ACHN (cell line): ENCODE data around the gene ZNF385D.
"Not testable (repeated sequence)": the region's sequence is repeated elsewhere in the genome, so short reads cannot be mapped to it uniquely, and the experiment has no call there.

ENCODE experiments used
- DNase-seq: peaks from one replicate; pipeline ENCODE4 v3.0.0-alpha.2; 2015
- in situ Hi-C: cut with HindIII; loops from 2 replicates; pipeline ENCODE4 v1.10.0; 2017; ENCODE audit warnings: low sequenced_read_pairs, low pct_ligation_motif_present, low pct_unique_long_range_greater_than_20kb

The ZNF385D gene

DNA sequence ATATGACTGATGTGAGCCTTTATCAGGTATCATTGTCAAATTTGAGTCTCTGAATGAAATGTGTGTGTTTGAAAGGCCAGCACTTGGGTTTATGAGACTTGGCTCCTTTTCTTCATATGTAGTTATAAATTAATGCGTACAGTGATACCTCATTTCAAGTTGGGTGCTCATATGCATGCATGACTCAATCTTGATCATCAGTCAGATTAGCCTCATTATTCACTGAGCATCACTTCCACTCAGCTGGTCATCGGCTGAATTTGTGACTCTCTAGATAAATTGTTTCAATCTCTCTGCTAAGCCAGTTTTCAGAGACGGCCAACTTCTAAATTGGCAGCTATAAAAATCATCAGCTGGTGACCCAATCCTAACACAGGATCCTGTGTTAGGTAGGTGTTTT lies 260.3 kb downstream of the ZNF385D start:
- in situ Hi-C loops, DNase-seq: not testable (repeated sequence)

DNA sequence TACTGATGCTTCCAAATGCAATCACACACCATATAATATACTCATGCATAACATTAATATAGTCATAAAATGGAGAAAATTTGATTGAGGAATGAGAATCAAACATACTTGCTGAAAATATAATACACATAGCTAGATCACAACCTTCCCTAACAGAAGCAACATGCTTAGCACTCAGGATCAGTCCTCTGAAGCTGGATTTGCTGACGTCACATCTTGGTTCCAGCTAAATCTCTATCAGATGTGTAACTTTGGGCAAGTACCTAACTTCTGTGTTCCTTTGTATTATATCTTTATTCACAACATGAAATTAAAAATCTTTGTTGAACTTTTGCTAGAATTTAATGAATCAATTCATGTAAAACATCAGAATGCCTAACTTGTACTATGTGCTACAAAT lies 263.5 kb downstream of the ZNF385D start:
- no peak for DNase-seq
- in situ Hi-C loops, result no loop called here

DNA sequence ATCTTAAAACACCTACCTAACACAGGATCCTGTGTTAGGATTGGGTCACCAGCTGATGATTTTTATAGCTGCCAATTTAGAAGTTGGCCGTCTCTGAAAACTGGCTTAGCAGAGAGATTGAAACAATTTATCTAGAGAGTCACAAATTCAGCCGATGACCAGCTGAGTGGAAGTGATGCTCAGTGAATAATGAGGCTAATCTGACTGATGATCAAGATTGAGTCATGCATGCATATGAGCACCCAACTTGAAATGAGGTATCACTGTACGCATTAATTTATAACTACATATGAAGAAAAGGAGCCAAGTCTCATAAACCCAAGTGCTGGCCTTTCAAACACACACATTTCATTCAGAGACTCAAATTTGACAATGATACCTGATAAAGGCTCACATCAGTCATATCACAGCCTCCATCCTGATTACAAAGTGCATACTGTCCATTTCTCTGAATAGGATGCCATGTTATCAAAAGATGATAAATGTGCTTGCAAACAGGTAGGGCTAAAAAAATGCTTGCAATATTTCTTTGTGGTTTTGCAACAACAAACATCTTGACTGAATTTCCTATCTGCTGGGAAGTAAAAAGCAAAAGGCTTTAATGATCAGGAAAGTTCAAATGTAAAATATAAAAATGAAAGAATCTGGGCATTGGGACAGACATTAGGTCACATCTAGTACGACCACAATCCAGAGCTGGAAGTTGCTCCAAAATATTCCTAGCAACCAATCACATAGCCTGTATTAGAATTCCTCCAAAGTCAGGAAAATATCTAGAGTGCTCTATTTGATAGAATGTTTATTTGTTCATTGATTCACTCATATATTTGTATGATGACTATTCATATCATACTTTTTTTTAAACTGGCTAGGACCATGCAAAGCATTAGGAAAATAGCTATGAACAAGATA lies 264.7 kb downstream of the ZNF385D start:
- DNase-seq, in situ Hi-C loops: not testable (repeated sequence)

DNA sequence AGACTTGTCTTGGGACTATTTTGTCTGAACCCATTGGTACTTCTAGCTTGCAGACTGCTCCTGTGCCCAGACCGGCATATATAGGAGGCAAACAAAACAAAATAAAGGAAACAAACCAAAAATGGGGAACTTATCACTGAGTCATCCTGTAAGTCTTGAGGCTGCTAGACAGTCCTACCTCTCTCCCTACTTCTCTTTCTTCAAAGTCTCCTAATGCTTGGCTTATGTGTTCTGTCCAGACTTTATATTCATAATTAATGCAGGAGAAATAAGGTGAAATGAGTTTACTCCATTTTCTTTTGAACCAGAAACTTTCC lies 266.2 kb downstream of the ZNF385D start:
- in situ Hi-C loops, result no loop called here
- no peak for DNase-seq

DNA sequence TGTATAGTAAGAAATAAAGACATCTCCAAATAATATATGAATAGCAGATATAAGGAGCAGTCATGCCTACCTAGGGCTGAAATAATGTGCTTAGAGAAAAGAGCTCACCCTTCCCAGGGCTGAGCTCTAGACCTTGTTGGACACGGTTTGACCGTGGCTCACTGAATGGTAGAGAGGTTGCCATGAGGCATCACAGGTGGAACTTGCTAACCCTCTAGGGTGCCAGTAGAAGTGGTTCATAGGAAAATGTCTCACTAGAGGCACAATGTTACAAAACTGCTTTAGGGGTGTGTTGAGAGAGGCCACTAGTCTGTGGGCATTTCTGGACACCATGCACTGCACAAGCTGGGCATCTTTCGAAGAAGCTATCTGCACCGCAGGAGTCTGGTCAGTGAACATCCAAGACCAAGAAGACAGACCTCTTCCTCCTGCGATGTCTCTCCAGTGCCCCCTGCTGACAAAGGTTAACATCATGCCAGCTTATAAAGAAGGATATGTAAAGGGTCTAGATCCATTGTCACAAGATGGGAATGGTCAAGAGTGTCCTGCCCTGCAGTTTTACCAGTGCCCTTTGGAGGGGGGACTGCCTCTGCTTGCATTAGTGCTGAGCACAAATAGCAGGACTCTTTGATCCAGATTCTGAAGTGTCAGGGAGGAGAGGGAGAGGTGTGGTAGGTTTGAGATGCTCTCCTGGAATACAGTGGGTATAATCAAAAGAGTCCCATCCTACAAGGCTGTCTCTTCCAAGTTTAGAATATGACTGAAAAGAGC lies 266.8 kb downstream of the ZNF385D start:
- DNase-seq, result peak; percentile 72
- in situ Hi-C loops, result no loop called here

DNA sequence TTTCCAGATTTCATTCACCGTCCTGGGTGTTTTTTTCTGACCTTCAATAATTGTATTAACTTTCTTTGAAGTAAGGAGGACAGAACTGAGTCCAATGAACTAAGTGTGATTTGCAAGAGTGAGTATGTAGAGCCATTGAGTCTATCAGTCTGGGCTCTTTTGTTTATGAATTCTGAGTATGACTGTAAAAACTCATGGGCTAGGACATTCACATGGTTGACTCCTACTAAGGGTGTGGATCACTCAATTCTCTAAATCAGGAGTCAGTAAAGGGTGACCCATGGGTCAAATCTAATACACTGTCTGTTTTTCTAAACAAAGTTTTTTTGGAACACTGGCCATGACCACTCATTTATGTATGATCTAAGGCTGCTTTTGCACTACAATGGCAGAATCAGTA lies 269.0 kb downstream of the ZNF385D start:
- no peak for DNase-seq
- in situ Hi-C loops, result no loop called here

DNA sequence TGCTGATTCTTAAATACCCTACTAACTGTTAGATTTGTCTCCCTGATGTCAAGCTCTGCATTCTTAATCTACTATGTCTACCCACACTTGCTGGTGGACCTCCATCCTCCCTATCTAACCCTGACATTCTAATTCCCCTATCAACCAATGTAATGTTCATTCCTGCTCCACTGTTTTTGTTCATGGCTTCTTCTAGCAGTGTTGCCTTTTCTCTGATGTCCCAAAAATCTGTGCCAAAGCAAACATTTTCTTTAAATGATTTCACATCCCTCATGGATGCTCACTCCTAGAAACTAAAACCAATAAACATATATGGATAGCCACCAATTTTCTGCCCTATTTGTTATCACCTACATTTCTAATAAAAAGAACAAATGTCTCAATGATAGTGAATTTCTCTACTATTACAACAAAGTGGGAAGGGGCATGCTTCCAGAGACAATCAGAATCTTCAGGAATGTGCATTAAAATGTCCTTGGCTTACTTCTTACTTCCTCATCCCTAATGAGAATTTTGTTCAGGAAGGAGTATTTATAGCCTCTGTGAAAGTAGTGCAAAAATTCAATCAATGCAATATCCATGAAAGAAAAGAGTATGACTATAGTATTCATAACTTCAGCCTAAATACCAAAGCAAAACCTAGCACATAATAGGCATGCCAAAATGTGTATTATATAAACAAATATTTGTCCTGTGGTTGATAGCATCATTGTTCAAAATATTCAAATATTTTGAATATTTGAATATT lies 273.3 kb downstream of the ZNF385D start:
- DNase-seq, result no peak
- in situ Hi-C loops, result no loop called here

DNA sequence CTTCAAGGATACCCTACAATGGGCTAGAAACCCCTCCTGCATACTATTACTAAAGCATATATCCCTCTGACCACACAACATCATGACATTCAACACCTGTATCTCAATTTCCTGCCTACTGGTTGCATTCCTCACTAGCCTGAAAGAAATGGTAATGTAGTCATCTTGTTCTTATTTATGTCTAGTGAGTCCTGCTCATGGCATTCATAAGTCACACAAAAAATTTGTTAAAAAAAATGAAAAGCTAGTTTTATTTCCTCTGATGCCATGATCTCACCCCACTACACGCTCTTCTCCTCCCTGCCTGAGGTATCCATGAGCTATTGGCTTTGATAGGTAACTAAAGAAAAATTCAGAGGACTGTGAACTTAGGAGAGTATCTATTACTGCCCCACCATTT lies 284.5 kb downstream of the ZNF385D start:
- in situ Hi-C loops, result no loop called here
- DNase-seq, result no peak

DNA sequence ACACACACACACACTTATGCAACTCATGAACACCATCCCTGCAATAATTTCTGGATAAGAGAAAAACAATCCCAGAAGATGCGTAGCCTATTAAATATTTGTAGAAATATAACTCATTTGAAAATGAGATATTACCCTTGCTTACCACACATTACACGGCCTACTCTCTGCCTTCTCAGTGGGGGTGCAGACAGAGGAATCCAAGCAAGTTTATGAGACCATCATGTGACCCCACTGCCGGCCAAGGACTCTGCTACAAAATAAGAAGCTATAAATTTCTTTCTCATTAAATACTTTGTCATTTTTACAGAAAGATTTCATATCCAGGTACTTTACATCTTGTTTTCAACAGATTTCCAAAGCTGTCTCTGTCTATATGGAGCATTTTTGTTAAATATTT lies 286.3 kb downstream of the ZNF385D start:
- in situ Hi-C loops, result no loop called here
- no peak for DNase-seq

DNA sequence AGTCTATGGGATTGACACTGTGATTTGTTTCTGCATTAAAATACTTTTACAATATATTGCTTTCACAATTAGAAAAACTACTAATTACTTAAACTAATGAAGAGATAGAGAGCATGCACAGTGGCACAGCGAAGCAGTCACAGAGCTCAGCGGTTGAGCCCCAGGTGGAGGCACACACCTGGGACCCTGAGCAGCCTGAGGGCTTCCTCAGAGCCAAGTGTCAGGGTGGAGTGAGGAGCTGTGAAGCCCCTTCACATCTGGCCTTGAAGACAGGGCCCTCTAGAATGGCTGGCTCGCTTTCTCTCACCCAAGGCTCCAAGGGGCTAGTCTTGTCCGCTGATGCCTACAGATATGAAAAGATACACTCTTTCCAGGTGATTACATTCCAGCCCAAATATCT lies 287.7 kb downstream of the ZNF385D start:
- in situ Hi-C loops, result no loop called here
- DNase-seq, result no peak

DNA sequence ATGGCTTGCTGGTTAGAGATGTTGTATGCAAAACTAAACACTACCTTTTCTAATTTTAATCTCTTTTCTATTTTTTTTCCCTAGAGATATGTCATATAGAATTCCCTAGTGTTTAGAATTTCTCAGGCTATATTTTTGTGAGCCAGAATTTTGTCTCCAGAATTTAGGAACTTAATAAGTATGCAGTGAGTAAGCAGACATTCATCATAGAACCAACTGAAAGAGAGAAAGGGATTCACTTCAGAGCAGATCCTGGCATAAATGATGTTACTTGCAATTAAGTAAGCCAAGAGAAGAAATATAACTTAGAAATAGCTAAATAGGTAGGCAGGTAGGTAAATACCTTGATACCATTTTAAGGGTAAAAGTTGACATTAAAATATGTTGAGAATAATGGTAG lies 288.9 kb downstream of the ZNF385D start:
- in situ Hi-C loops, result no loop called here
- no peak for DNase-seq

DNA sequence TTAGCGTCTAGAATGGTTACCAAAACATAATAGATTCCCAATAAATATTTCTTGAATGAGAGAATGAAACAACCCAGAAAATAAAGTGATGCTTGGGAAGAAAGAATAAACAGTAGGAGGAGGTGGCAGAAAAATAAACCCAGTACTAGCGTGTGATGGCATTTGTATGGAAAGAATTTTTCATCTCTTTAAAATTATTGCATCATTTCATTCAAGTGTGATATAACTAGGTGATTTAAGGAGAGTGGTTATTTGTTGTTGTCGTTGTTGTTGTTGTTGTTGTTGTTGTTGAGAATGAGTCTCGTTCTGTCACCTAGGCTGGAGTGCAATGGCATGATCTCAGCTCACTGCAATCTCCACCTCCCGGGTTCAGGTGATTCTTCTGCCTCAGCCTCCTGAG lies 293.9 kb downstream of the ZNF385D start:
- in situ Hi-C loops, result no loop called here
- DNase-seq, result no peak

DNA sequence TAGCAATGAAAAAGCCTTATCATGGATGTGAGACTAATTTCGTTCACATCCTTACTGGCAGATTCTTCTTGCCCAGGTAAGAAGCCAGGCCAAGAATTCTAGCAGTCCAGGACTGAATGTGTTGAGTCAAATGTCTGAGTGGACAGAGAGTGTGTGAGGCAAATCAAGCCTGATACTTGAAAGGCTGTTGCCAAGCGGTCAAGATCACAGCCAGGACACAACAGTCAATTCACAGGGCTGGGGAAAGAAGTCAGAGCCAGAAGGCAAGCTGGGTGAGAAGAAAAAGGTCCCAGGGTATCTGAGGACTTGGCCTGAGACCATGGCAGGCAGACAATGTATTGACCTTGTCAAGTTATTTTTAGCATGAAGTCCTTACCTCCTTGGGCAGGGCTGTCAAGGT lies 301.3 kb downstream of the ZNF385D start:
- in situ Hi-C loops, result no loop called here

DNA sequence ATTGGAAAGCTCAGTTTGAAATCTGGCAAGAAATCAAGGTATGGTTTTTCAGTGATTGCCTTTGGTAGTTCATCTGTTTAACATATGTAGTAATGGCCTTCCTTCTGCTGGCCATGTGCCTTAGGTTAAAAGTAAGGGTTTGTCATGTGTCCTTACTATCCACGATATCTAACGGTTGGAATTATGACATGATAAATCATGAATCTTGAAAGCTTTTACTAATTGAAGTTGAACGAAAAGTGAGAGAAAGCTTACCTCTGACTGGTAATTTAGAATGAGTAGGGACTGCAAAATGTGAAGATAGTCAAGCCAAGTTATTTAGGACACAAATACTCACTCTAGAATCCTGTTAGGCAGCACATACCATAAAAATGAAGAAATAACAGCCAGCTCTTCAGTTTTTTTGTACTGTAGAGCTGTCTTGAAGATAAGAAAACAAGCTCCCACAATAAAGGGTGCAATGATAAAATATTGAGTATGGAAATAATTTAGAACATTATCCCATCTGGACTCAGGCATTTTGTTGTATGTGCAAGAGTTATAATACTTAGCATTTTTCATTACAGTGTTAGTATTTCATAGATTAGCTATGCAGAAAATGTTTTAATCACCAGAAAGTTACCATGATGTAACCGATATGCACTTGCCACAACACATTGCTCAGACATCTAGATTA lies 303.4 kb downstream of the ZNF385D start:
- DNase-seq, result no peak

More for the DNA sequence above, 301.3 kb downstream of the ZNF385D start:
- DNase-seq, result no peak

DNA sequence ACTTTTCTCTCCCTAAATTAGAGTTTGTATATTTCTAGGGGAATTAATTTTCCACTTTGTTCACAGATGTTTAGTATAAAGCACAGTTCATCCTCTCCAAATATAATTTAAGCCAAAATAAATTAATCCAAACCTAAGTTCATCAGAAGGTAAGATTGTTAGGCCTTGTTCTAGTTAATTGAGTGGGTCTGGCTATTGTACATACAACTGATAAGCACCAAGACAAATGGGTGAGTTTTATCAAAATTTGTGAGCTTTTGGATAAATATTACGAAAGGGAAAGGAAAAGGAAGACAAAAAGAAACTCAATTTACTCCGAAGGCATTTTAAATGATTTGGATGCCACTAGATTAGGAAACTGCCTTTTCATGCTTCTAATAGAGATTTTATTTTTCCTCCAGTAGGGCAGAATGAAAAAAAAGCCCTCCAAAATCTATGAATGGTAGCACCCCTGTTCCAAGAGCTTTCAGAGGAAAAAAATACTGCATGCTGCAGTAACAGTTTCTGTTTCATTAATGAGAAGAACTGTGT lies 304.0 kb downstream of the ZNF385D start:
- in situ Hi-C loops, result no loop called here
- no peak for DNase-seq

More for the DNA sequence above, 303.4 kb downstream of the ZNF385D start:
- in situ Hi-C loops, result no loop called here

DNA sequence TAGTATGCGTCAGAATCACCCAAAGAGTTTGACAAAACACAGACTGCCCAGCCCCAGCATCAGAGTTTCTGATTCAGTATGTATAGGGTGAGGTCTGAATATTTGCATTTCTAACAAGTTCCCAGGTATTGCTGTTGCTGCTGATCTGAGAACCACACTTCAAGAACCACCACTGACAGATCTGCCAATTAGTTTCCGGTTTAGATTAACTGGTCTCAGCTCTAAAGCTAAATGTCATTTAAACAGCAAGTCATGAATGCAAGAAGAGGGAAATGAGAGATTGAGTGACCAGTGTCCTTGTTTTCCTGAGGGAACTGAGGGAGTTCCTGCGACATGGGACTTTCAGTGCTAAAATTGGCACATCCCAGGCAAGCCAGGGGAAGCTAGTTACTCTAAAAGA lies 305.0 kb downstream of the ZNF385D start:
- DNase-seq, result no peak
- in situ Hi-C loops, result no loop called here

DNA sequence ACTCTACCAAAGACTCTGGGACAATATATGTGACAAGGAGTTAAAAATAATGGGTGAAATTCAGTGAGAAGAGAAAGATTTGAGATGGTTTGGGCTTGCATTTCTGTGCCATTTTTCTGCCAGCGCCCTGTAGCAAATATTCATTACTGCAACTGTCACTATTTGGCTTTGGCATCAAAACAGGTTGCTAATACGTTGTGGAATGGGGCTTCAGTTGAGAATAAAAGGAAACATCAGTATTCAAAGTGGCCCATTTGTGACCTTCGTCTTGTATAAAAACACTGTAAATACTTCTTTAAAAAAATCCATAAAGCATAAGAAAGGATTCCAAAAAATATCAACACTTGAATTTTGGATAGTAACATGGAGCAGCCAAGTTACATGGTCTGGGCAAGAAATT lies 309.2 kb downstream of the ZNF385D start:
- in situ Hi-C loops, result no loop called here
- DNase-seq, result no peak

DNA sequence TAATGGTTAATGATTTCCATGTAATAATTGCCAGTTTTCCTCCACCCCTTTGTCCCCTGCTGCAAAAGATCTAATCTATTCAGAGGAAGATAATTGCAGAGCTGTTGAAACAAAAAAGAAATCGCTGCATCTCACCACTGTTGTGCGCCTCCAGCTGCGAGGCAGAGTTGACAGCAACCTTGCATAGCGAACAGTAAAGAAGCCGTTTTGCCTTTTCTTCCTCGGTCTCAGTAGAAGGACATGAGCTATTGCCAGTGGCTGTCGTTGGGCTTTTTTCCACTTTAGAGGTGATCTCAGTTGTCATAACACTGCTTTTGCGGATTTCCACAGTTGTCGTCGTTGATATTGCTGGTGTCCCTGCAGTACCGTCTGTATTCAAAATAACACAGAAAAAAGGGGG lies 314.2 kb downstream of the ZNF385D start:
- in situ Hi-C loops, result no loop called here
- DNase-seq, result no peak
